HepG2 (cell line): ENCODE measurements around the gene MED10. TPM values are rescaled to one million over a fixed set of nuclear protein-coding genes. Genes with fewer than 3 reads are reported as not detected.

Experiments
- BORCS8-MEF2B ChIP-seq: sonication (generic); formaldehyde crosslinking; IDR thresholded peaks from 2 replicates; pipeline ENCODE4 v1.8.0; 2022; ENCODE audit warnings: mild to moderate bottlenecking, missing genetic modification reagents
- CBFB ChIP-seq: sonication (generic); formaldehyde crosslinking; IDR thresholded peaks from 2 replicates; pipeline ENCODE4 v1.4.0; 2020; ENCODE audit warnings: missing genetic modification reagents
- CBX1 ChIP-seq: IDR thresholded peaks from one replicate; pipeline ENCODE4 v1.6.1; 2016; ENCODE audit warnings: antibody characterized with exemption, low read depth
- CCAR2 ChIP-seq: fragments of 200-400 bp; formaldehyde crosslinking; optimal IDR thresholded peaks from 2 replicates; pipeline ENCODE3; 2018; ENCODE audit warnings: low read depth, mild to moderate bottlenecking, low read length, moderate library complexity
- CHCHD3 ChIP-seq: sonication (generic); formaldehyde crosslinking; IDR thresholded peaks from 2 replicates; pipeline ENCODE4 v1.8.0; 2022; ENCODE audit warnings: mild to moderate bottlenecking, missing genetic modification reagents, moderate library complexity
- DPF2 ChIP-seq: sonication (generic); formaldehyde crosslinking; IDR thresholded peaks from 2 replicates; pipeline ENCODE4 v1.4.0; 2020; ENCODE audit warnings: mild to moderate bottlenecking, low read depth, missing genetic modification reagents, borderline replicate concordance
- HNRNPL ChIP-seq: fragments of 200-400 bp; formaldehyde crosslinking; IDR thresholded peaks from 2 replicates; pipeline ENCODE4 v1.6.1; 2017; ENCODE audit warnings: mild to moderate bottlenecking, low read depth, low read length
- HOMEZ ChIP-seq: IDR thresholded peaks from 2 replicates; pipeline ENCODE4 v1.6.1; 2016; ENCODE audit warnings: low read depth
- PHF8 ChIP-seq: sonication (generic); formaldehyde crosslinking; IDR thresholded peaks from 2 replicates; pipeline ENCODE4 v1.5.0; 2020; ENCODE audit warnings: missing genetic modification reagents
- PRDM10 ChIP-seq: sonication (generic); formaldehyde crosslinking; IDR thresholded peaks from 2 replicates; pipeline ENCODE4 v1.4.0; 2020; ENCODE audit warnings: low read depth, missing genetic modification reagents
- PREB ChIP-seq: sonication (generic); formaldehyde crosslinking; IDR thresholded peaks from 2 replicates; pipeline ENCODE4 v1.4.0; 2020; ENCODE audit warnings: missing genetic modification reagents
- RAD21 ChIP-seq: fragments of 450-650 bp; formaldehyde crosslinking; IDR thresholded peaks from 2 replicates; pipeline ENCODE4 v1.5.0; 2020; ENCODE audit warnings: mild to moderate bottlenecking
- SALL2 ChIP-seq: sonication (generic); formaldehyde crosslinking; IDR thresholded peaks from 2 replicates; pipeline ENCODE4 v1.8.1; 2023; ENCODE audit warnings: mild to moderate bottlenecking, missing genetic modification reagents, inconsistent platforms
- SPEN ChIP-seq: sonication (generic); formaldehyde crosslinking; IDR thresholded peaks from 2 replicates; pipeline ENCODE4 v1.5.1; 2020; ENCODE audit warnings: low read depth, mild to moderate bottlenecking, missing genetic modification reagents
- TBL1XR1 ChIP-seq: fragments of 150-350 bp; IDR thresholded peaks from 2 replicates; pipeline ENCODE4 v1.6.1; 2014; ENCODE audit warnings: borderline replicate concordance, low read length; ENCODE audit not compliant: partially characterized antibody
- ZFP36L1 ChIP-seq: sonication (generic); formaldehyde crosslinking; IDR thresholded peaks from 2 replicates; pipeline ENCODE4 v1.8.0; 2022; ENCODE audit warnings: mild to moderate bottlenecking, missing genetic modification reagents, moderate library complexity
- ZNF207 ChIP-seq: fragments of 450-650 bp; IDR thresholded peaks from 2 replicates; pipeline ENCODE4 v1.6.1; 2016; ENCODE audit warnings: antibody characterized with exemption, borderline replicate concordance
- ZNF530 ChIP-seq: sonication (generic); formaldehyde crosslinking; IDR thresholded peaks from 2 replicates; pipeline ENCODE4 v1.5.0; 2020; ENCODE audit warnings: low read depth, mild to moderate bottlenecking, missing genetic modification reagents
- ZNF747 ChIP-seq: sonication (generic); formaldehyde crosslinking; IDR thresholded peaks from 2 replicates; pipeline ENCODE4 v1.8.1; 2023; ENCODE audit warnings: missing genetic modification reagents, mild to moderate bottlenecking, borderline replicate concordance
- ZNF83 ChIP-seq: sonication (generic); formaldehyde crosslinking; IDR thresholded peaks from 2 replicates; pipeline ENCODE4 v1.4.0; 2020; ENCODE audit warnings: missing genetic modification reagents, mild to moderate bottlenecking, borderline replicate concordance
- ZSCAN9 ChIP-seq: IDR thresholded peaks from 2 replicates; pipeline ENCODE4 v1.6.1; 2016; ENCODE audit warnings: borderline replicate concordance
- ZUFSP ChIP-seq: sonication (generic); formaldehyde crosslinking; IDR thresholded peaks from 2 replicates; pipeline ENCODE4 v1.9.0; 2021; ENCODE audit warnings: missing genetic modification reagents, mild to moderate bottlenecking, borderline replicate concordance
- polyA plus RNA-seq, 8 experiments: library from polyadenylated mRNA; depleted of rRNA in 3 of 8; stranded (reverse) in 7 of 8; unstranded in 1 of 8; fragments of >200 nt; fragmentation: Illumina TruSeq in 4 of 8; extraction: Trizol in 4 of 8; gene quantifications; 2 replicates each; pipeline versions ENCODE4 v1.2.1 to v1.2.3, GENCODE V29; 2011 to 2016; ENCODE audit warnings: low read depth in 4 of 8, missing spikeins in 1 of 8, mixed read lengths in 1 of 8; ENCODE audit not compliant: insufficient read depth in 1 of 8
- total RNA-seq, 5 experiments: library from RNA; depleted of rRNA; stranded (reverse); fragments of >200 nt; fragmentation: Illumina TruSeq; extraction: Trizol; gene quantifications; 2 replicates each; pipeline ENCODE4 v1.2.3, GENCODE V29; 2016; ENCODE audit warnings: low read depth in 1 of 5

MED10 gene
- total and polyA plus RNA-seq, 2 of the 13 experiments (the other 11 are each of a cell fraction or from before 2014, with no cell fraction given), result 11.2 to 23.7 TPM

GRCh38 chr5:6377905-6378765 is at the start of gene MED10 (continued):
- TF ChIP-seq PRDM10 (CRISPR knock-in tag) (no peak), PHF8 (CRISPR knock-in tag) (peak; percentile 95), PREB (CRISPR knock-in tag) (no peak), HOMEZ (CRISPR knock-in tag) (peak; percentile 34; the same call in 1 of the 2 replicates), DPF2 (CRISPR knock-in tag) (no peak), CBFB (CRISPR knock-in tag) (no peak), ZNF747 (0 out of 2 replicates have a peak, but pooled peaks have one; percentile 27), BORCS8-MEF2B (peak; percentile 54; the same call in 1 of the 2 replicates), SPEN (CRISPR knock-in tag) (peak; percentile 86), ZUFSP (CRISPR knock-in tag) (no peak), CHCHD3 (CRISPR knock-in tag) (no peak), HNRNPL (no peak), TBL1XR1 (no peak), CBX1 (no peak), ZFP36L1 (CRISPR knock-in tag) (no peak), ZNF207 (no peak), ZSCAN9 (peak; percentile 54; the same call in 1 of the 2 replicates), CCAR2 (no peak), RAD21 (CRISPR knock-in tag) (peak; percentile 32; the same call in 1 of the 2 replicates), SALL2 (CRISPR knock-in tag) (peak; percentile 63; the same call in 1 of the 2 replicates), ZNF530 (no peak), ZNF83 (CRISPR knock-in tag) (no peak)
